Right atrium auricular region (tissue), 2 donors: ENCODE measurements around the gene CDH22. TPM values are rescaled to one million over a fixed set of nuclear protein-coding genes. Genes with fewer than 3 reads are reported as not detected.

ENCODE experiments used
- DNase-seq: peaks from one replicate; pipeline ENCODE4 v3.0.0-alpha.2; 2019; ENCODE audit warnings: low spot score
- H3K27ac ChIP-seq, 2 donors: fragments of 200-600 bp; sonication (generic); 1 replicate in 1 of 2; 2 replicates in 1 of 2; pipeline ENCODE4 v1.5.1; 2016 to 2019
- H3K27me3 ChIP-seq, 2 donors: fragments of 200-600 bp; sonication (generic); one replicate each; pipeline versions ENCODE4 v1.5.1 to v1.6.0; 2017 to 2019
- H3K36me3 ChIP-seq: fragments of 200-600 bp; sonication (generic); one replicate; pipeline ENCODE4 v1.5.1; 2016
- H3K4me1 ChIP-seq, 2 donors: fragments of 200-600 bp; sonication (generic); one replicate each; pipeline versions ENCODE4 v1.5.1 to v1.6.0; 2017 to 2019
- H3K4me3 ChIP-seq, 2 donors: fragments of 200-600 bp; sonication (generic); 1 replicate in 1 of 2; 2 replicates in 1 of 2; pipeline ENCODE4 v1.5.1; 2017 to 2019; ENCODE audit warnings: mild to moderate bottlenecking in 1 of 2, moderate library complexity in 1 of 2
- H3K9me3 ChIP-seq, 2 donors: fragments of 200-600 bp; sonication (generic); one replicate each; pipeline ENCODE4 v1.5.1; 2019
- CTCF ChIP-seq, 2 donors: fragments of 200-600 bp; sonication (generic); IDR thresholded peaks; one replicate each; pipeline ENCODE4 v1.5.1; 2019; ENCODE audit warnings: antibody characterized with exemption in 2 of 2
- total RNA-seq, 2 donors: library from RNA; depleted of rRNA; stranded (reverse); fragments of >200 nt; gene quantifications; one replicate each; pipeline ENCODE4 v1.1.0, GENCODE V29; 2016

The CDH22 gene
- total RNA-seq, 2 donors from 2014 or later, result 0.67 to 4.4 TPM

DNA sequence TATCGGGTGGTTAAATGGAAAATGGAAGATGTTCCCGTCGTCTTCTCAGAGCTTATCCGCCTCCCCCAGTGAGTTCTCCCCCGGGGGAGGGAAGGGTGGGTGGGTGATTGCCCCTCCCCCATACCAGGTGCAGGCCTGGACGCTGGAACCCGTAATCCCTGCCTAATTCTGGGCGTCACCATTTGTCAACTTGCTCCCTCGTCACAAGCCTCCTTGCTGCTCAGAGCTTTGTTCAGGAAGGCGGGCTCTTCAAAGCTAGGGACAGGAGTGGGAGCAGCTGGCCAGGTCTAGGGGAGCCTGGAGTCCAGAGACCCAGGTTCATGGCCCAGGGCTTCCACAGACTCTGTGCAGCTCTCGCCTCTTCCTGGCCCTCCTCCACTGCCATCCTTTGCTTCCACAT, 25.6 kb downstream of the CDH22 start:
- no peaks in the 10 kb centered on the region for H3K9me3 ChIP-seq
- H3K4me3 ChIP-seq, result no peak overlapping the region
- no peaks in the 10 kb centered on the region for H3K36me3 ChIP-seq
- no peak for TF ChIP-seq CTCF (IDR thresholded peaks at IDR 0.05)
- no peaks in the 10 kb centered on the region for H3K4me1 ChIP-seq
- H3K27me3 ChIP-seq, result no peaks in the 10 kb centered on the region
- no peak for DNase-seq
- no peak overlapping the region for H3K27ac ChIP-seq

DNA sequence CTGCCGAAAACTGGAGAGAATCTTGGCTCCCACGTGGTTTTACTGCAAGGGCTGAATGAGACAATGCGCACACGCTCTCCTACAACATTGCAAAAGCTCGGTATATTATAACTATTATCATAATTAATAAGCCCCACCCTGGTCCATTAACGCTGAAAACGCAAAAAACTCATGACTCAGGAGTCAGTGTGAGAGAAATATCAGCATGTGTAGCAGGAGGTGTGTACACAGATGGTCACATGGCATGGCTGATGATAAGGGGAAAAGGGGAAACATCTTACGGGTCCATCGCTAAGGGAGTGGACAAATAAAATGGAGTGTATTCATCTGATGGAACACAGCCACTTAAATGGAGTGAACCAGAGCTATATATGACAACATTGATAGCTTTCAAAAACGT, 29.2 kb downstream of the CDH22 start:
- DNase-seq, result no peak
- Histone ChIP-seq H3K4me1 (no peaks in the 10 kb centered on the region), H3K27me3 (no peaks in the 10 kb centered on the region)

GRCh38 chr20:46277602-46278001, 30.7 kb downstream of the CDH22 start:
- Histone ChIP-seq H3K4me3 (no peak overlapping the region), H3K27me3 (no peaks in the 10 kb centered on the region), H3K36me3 (no peaks in the 10 kb centered on the region), H3K9me3 (peaks cover 0 to 10% of the 10 kb centered on the region in 2 donors), H3K27ac (no peak overlapping the region), H3K4me1 (no peaks in the 10 kb centered on the region)
- no peak for TF ChIP-seq CTCF (IDR thresholded peaks at IDR 0.05)
- no peak for DNase-seq

More for the DNA sequence above, 29.2 kb downstream of the CDH22 start:
- Histone ChIP-seq H3K36me3 (no peaks in the 10 kb centered on the region), H3K27ac (no peak overlapping the region), H3K9me3 (peaks cover 0 to 5% of the 10 kb centered on the region in 2 donors), H3K4me3 (no peak overlapping the region)
- no peak for TF ChIP-seq CTCF (IDR thresholded peaks at IDR 0.05)

GRCh38 chr20:46276531-46276930, 31.8 kb downstream of the CDH22 start:
- Histone ChIP-seq H3K27ac (no peak overlapping the region), H3K4me3 (no peak overlapping the region), H3K36me3 (no peaks in the 10 kb centered on the region), H3K27me3 (no peaks in the 10 kb centered on the region), H3K4me1 (no peaks in the 10 kb centered on the region), H3K9me3 (peaks cover 0 to 16% of the 10 kb centered on the region in 2 donors)
- no peak for DNase-seq
- TF ChIP-seq CTCF (IDR thresholded peaks at IDR 0.05), result no peak

DNA sequence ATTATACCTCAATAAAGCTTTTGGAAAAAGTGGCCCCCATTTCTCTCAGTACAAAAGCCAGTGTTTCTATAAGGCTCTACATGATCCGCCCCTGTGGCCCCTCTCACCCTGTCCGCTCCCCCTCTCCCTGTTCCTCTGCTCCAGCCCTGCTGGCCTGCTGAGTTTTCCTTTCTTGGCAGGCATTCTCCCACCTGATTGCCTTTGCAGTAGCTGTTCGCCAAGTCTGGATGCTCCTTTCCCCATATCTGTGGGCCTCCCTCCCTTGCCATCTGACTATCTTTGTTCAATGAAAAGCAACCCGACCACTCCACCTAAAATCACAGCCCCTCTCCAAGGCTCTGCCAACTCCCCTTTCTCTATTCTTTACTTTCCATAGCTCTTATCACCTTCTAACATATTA, 33.2 kb downstream of the CDH22 start:
- DNase-seq, result no peak
- no peaks in the 10 kb centered on the region for H3K36me3 ChIP-seq
- H3K9me3 ChIP-seq, result peaks cover 0 to 16% of the 10 kb centered on the region in 2 donors
- no peak overlapping the region for H3K4me3 ChIP-seq
- H3K4me1 ChIP-seq, result no peaks in the 10 kb centered on the region
- H3K27ac ChIP-seq, result no peak overlapping the region
- H3K27me3 ChIP-seq, result no peaks in the 10 kb centered on the region
- TF ChIP-seq CTCF (IDR thresholded peaks at IDR 0.05), result no peak

GRCh38 chr20:46273717-46274116, 34.6 kb downstream of the CDH22 start:
- no peak for TF ChIP-seq CTCF (IDR thresholded peaks at IDR 0.05)
- H3K36me3 ChIP-seq, result no peaks in the 10 kb centered on the region
- no peaks in the 10 kb centered on the region for H3K27me3 ChIP-seq
- no peak for DNase-seq
- no peak overlapping the region for H3K4me3 ChIP-seq
- peaks cover 0 to 16% of the 10 kb centered on the region in 2 donors for H3K9me3 ChIP-seq
- no peak overlapping the region for H3K27ac ChIP-seq
- no peaks in the 10 kb centered on the region for H3K4me1 ChIP-seq
